ENCODE data around the gene RAB36.

- TF ChIP-seq CTCF (IDR thresholded peaks at IDR 0.05; ENCODE audit: borderline replicate concordance, extremely low read depth, low read length, poor library complexity, severe bottlenecking), result no peak
- TF ChIP-seq EZH2 (IDR thresholded peaks at IDR 0.05; ENCODE audit: borderline replicate concordance, low read depth, low read length, severe bottlenecking), result no peak
These were observed 67.8 kb downstream of the RAB36 start for GRCh38 chr22:23213022-23213555.
